Liver (tissue), 3 donors: ENCODE results near the gene KLF15.

ENCODE experiments used
- HNF4G ChIP-seq: IDR thresholded peaks from 2 replicates; pipeline ENCODE4 v1.6.1; 2016; ENCODE audit warnings: antibody characterized with exemption
- NR2F2 ChIP-seq: IDR thresholded peaks from 2 replicates; pipeline ENCODE4 v1.6.1; 2016; ENCODE audit warnings: antibody characterized with exemption
- TAF1 ChIP-seq: conservative IDR thresholded peaks from 2 replicates; pipeline ENCODE4 v1.6.1; 2016; ENCODE audit warnings: antibody characterized with exemption, mild to moderate bottlenecking
- TF ChIP-seq, protein P1 (sequence below): fragments of 150-350 bp; IDR thresholded peaks from 2 replicates; pipeline ENCODE4 v1.5.1; 2017; ENCODE audit warnings: improper control_type of control experiment, low read depth, low read length; ENCODE audit not compliant: missing input control
- TF ChIP-seq, protein P2 (sequence below): IDR thresholded peaks from 2 replicates; pipeline ENCODE4 v1.6.1; 2016; ENCODE audit warnings: antibody characterized with exemption
- TF ChIP-seq, protein P3 (sequence below): IDR thresholded peaks from 2 replicates; pipeline ENCODE4 v1.6.1; 2016; ENCODE audit warnings: antibody characterized with exemption
- donor health status: healthy.
- donor health status: healthy.

DNA sequence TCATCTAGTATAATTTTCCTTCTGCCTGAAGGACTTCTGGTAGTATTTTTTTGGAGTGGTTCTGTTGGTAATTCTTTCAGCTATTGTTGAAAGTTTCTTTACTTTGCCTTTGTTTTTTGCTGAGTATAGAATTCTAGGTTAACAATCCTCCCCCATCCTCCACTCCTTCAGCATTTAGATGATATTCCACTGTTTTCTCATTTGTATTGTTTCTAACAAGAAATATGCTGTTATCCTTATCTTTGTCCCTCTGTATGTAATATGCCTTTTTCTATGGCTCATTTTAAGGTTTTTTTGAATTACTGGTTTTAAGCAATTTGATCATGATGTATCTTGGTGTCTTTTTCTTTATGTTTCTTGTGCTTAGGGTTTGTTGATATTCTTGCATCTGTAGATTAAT is 53.9 kb downstream of the KLF15 start:
- TF ChIP-seq, protein P1, sequence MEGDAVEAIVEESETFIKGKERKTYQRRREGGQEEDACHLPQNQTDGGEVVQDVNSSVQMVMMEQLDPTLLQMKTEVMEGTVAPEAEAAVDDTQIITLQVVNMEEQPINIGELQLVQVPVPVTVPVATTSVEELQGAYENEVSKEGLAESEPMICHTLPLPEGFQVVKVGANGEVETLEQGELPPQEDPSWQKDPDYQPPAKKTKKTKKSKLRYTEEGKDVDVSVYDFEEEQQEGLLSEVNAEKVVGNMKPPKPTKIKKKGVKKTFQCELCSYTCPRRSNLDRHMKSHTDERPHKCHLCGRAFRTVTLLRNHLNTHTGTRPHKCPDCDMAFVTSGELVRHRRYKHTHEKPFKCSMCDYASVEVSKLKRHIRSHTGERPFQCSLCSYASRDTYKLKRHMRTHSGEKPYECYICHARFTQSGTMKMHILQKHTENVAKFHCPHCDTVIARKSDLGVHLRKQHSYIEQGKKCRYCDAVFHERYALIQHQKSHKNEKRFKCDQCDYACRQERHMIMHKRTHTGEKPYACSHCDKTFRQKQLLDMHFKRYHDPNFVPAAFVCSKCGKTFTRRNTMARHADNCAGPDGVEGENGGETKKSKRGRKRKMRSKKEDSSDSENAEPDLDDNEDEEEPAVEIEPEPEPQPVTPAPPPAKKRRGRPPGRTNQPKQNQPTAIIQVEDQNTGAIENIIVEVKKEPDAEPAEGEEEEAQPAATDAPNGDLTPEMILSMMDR: no peak
- TF ChIP-seq NR2F2: no peak
- TF ChIP-seq HNF4G: no peak
- TF ChIP-seq, protein P2, sequence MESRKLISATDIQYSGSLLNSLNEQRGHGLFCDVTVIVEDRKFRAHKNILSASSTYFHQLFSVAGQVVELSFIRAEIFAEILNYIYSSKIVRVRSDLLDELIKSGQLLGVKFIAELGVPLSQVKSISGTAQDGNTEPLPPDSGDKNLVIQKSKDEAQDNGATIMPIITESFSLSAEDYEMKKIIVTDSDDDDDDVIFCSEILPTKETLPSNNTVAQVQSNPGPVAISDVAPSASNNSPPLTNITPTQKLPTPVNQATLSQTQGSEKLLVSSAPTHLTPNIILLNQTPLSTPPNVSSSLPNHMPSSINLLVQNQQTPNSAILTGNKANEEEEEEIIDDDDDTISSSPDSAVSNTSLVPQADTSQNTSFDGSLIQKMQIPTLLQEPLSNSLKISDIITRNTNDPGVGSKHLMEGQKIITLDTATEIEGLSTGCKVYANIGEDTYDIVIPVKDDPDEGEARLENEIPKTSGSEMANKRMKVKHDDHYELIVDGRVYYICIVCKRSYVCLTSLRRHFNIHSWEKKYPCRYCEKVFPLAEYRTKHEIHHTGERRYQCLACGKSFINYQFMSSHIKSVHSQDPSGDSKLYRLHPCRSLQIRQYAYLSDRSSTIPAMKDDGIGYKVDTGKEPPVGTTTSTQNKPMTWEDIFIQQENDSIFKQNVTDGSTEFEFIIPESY: no peak
- TF ChIP-seq, protein P3, sequence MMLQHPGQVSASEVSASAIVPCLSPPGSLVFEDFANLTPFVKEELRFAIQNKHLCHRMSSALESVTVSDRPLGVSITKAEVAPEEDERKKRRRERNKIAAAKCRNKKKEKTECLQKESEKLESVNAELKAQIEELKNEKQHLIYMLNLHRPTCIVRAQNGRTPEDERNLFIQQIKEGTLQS: no peak
- no peak for TF ChIP-seq TAF1
